GM19463 (cell line): ENCODE data around the gene CD3D.

ENCODE experiments used
- ATAC-seq: cut with Tn5 transposase; IDR thresholded peaks from one replicate; pipeline ENCODE4 v1.9.1; 2021; ENCODE audit warnings: mild to moderate bottlenecking, moderate library complexity; ENCODE audit not compliant: unreplicated experiment

Gene CD3D

DNA sequence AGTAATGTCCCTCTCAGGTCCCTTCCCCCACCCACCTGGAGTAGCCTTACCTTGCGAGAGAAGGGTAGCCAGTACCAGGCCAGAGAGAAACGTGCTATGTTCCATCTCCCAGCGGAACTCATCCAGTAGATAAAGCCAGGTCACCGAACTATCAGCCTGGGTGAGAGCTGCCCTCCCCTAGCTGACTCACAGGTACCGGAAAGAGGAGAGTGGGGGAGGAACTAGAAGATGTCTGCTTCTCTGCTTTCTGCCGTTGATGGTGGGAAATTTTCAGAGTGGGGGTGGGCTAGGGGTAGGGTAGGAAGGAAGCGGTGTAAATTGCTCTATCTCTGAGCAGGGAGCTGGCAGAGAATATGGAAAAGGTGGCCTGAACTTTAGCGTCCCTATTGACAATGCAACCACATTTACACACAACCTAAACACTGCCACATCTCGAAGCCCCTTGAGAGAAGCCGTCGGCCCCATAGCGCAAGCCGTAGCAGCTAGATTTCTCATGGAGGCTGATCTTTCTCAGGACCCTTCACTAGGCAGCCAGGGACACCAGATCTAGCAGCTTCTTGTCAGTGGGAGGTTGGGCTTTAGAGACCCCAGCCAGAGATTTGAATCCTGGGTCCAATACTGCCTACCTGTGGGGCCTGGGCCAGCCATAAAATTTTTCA lies at the start of gene CD3D:
Gene CD3D, minus strand, starts transcription at position 203 of the 659 bp plus-strand sequence. Its CDS starts 98 bp downstream, at position 105.
- no peak for ATAC-seq

DNA sequence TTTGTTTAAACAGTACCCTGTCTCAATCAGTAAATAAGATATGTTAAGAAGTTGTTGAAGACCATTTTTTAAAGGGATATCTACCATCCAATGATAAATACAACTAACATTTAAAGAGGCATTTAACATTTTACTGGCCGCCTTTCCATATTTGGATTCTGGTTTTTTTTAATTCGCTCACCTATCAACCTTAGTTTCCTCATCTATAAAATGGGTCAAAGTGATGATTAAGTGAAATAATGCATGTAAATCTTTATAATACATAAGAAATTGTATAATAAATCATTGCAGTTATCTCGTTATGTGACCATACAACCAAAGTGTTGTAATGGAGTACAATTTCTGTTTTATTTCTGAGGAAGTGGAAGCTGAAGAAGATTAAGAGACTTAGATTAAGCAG lies 41.2 kb upstream of the CD3D start:
- no peak for ATAC-seq

GRCh38 chr11:118382954-118383353 lies 40.4 kb upstream of the CD3D start:
- no peak for ATAC-seq

- no peak for ATAC-seq
These were observed 38.1 kb upstream of the CD3D start for GRCh38 chr11:118380571-118380970.

- no peak for ATAC-seq
These were observed 37.0 kb upstream of the CD3D start for GRCh38 chr11:118379497-118379896.

DNA sequence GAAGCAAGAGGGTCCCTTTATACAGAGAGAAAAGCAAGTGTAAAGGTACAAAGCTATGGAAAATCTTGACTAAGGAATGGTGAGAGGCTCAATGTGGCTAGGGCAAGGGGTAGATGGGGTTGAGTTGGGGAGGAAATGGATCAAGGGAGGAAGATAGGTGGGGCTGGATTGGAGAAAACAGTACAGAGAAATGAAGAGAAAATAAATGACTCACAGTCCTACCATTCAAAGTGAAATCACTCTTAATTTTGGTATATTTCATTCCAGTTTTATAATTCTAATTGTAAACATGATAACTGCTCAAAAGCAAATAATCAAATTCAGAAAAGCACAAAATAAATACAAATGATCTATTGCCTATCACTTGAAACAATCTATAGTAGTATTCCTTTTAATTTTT lies 33.5 kb upstream of the CD3D start:
- no peak for ATAC-seq

DNA sequence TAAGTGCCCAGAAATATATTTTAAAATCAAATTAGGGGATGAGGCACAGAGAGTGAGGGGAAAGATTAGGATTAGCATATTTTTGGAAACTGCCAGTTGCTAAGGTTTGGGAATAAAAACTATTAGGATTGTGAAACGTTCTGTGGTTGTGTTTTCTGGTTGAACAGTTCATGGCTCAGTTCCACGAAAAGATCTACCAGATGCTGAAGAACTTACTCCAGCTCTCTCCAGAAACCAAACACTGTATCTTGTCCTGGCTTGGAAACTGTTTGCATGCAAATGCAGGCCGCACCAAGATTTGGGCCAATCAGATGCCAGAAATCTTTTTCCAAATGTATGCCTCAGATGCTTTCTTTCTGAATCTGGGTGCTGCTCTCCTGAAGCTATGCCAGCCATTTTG lies 32.2 kb upstream of the CD3D start:
- no peak for ATAC-seq

GRCh38 chr11:118373871-118374270 lies 31.4 kb upstream of the CD3D start:
- no peak for ATAC-seq

GRCh38 chr11:118373263-118373662 lies 30.8 kb upstream of the CD3D start:
- ATAC-seq, result no peak

DNA sequence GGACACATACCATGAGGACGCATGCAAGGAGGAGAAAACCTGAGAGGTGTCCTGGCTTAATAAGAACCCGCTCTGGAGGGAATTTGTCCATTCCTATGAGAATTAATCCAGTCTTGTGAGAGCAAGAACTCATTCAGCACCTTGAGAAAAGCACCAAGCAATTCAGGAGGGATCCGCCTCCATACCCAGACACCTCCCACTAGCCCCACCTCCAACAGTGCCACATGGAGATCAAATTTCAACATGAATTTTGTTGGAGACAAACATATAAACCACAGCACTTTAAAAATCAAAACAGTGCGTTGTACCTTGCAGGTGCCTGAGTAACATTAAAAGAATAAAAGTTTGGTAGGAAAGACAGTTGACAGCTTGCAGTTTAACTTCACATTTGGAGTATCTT lies 28.3 kb upstream of the CD3D start:
- no peak for ATAC-seq

DNA sequence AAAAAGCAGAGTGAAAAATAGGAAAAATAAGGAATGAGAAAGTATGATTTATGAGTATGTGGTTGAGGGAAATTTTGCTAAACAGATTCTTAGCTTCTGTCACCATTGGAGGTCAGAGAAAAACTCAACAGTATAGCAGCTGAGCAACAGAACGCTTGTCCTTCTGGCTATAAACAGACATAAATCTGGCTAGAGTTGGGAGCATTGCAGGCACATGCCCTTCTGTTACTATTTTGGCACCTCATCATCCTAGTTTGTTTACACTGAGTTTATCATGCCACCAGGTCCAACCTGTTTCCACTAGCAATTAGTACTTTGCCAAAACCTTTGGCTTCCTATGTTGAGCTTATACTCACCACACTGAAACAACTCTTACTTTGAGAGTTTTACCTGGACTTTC lies 23.8 kb upstream of the CD3D start:
- ATAC-seq, result no peak

DNA sequence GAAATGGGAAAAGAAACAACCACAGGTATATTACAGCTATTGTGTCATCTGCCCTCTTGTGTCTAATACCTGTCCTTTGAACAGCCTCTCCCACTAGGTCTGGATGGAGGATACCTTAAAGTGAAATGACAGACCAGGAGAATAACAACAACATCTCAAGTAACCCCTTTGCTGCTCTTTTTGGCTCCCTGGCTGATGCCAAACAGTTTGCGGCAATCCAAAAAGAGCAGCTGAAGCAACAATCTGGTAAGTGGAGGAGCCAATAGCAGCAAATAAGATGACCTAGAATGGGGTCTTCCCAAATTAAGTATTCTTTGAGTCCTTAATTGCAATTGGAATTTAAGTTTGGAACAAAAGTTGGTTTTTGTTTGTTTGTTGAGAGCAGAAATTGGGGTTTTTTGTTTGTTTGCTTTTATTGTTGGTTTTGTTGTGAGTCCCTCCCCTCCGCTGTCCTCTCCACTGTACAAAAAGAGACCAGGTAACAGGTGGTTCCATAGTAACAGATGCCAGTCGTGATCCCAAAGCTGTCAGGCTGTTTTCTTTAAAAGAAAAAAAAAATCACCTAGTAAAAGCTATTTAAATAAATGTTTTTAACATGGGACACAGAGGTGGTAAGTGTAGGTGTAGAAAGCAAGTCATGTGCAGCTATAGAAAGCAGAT lies 22.6 kb upstream of the CD3D start:
- no peak for ATAC-seq

DNA sequence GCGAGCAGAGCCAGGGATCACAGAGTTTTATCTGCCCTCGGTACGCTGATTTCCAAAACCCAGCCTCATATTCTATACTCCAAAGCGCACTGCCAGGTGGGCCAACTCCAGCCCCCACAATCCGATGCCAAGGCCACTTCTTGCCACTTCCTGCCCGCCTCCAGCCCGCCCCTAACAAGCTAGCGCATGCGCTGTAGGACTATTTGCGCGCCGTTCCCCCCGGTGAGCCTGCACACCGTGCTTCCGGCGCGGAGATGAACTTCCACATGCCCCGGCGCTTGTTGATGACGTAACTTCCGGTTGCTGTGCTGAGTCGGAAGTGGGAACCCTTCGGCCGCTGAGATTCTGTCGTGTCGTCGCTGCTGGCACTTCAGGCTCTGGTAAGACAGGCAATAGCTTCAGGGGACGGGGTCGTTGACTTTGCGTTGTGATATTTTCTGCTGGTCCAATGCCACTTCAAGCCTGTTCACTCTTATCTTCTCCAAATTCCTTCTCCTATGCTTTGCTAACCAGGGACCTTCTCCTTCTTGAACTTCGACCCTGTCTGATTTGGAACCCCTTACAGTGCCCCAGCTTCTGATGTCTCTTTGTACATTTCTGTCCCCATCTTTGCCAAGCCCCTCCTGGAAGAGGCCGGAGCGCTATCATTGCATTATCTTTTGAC lies 16.9 kb upstream of the CD3D start, which contains the start of gene UBE4A:
Gene UBE4A, plus strand, starts transcription at position 306 of the 664 bp plus-strand sequence. CDS start 5,481 bp downstream, outside the sequence.
- ATAC-seq, result peak; percentile 84

GRCh38 chr11:118358071-118358470 lies 15.6 kb upstream of the CD3D start:
- no peak for ATAC-seq

DNA sequence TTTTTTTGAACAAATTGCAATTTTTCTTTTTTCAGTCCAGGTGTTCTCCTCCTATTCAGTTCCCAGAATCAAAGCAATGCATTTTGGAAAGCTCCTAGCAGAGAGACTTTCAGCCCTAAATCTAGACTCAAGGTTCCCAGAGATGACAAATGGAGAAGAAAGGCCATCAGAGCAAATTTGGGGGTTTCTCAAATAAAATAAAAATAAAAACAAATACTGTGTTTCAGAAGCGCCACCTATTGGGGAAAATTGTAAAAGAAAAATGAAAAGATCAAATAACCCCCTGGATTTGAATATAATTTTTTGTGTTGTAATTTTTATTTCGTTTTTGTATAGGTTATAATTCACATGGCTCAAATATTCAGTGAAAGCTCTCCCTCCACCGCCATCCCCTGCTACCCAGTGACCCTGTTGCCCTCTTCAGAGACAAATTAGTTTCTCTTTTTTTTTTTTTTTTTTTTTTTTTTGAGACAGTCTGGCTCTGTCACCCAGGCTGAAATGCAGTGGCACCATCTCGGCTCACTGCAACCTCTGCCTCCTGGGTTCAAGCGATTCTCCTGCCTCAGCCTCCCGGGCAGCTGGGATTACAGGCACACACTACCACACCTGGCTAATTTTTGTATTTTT lies 10.7 kb upstream of the CD3D start:
- no peak for ATAC-seq

- no peak for ATAC-seq
These were observed 7.0 kb upstream of the CD3D start for GRCh38 chr11:118349475-118349874.

DNA sequence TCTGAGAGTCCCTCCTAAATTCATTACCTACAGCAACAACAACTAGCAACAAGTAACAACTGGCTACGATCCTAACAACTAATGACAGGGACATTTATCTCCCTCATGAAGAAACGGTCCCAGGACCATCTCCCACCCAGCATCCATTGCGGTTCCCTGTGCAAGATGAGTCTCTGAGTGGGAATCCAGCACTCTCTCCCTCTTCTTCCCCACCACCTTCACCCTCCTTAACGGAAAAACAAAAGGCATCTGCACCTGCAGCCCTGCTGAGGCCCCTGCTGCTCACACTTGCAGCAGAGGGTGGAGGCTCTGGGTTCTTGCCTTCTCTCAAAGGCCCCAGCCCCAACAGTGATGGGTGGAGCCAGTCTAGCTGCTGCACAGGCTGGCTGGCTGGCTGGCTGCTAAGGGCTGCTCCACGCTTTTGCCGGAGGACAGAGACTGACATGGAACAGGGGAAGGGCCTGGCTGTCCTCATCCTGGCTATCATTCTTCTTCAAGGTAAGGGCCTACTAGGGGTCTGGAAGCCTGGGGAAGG lies 1.5 kb upstream of the CD3D start, which contains the start of gene CD3G:
Gene CD3G, plus strand, starts transcription at position 364 of the 535 bp plus-strand sequence. Its CDS starts 80 bp downstream, at position 444.
- ATAC-seq, result no peak

- ATAC-seq, result no peak
These were observed 743 bp upstream of the CD3D start for GRCh38 chr11:118343248-118343647.

- no peak for ATAC-seq
These were observed 553 bp downstream of the CD3D start for GRCh38 chr11:118341815-118342489.

DNA sequence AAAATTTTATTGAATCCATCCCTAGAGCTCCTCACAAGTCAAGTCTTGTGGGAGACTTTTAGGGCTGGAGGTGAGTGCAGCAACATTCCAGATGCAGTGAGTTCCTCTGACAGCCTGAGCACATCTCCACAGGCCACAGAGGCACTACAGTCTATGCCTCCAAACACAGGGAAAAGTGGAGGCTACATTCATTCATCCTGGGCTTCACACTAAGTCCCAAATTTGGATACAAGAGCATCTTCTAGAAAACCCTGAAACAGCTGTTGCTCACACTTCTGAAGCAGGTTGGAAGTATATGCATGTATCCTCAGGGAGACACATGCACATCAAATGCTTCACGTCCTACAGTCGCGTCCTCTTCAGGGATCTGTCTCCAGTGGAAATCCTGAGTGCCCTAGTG lies 1.2 kb downstream of the CD3D start:
- ATAC-seq, result no peak

DNA sequence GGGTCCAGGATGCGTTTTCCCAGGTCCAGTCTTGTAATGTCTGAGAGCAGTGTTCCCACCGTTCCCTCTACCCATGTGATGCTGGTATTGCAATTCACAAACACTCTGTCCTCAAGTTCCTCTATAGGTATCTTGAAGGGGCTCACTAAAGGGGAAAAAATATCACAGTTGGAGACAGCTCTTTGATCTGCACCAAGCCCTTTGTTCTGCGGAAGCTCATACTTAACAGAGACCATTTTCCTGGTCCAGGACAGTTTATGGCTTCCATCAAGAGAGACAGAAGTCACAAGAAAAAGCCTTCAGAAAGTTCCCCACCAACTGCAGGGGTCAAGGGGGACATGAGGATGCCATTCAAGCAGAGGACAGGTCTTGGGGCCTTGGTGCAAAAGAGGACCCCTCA lies 2.1 kb downstream of the CD3D start:
- ATAC-seq, result no peak
